GM23338 (cell line): ENCODE data around the gene LRRC51. TPM values are rescaled to one million over a fixed set of nuclear protein-coding genes. Genes with fewer than 3 reads are reported as not detected.

Experiments used
- ATAC-seq: fragments of 200-7000 bp; cut with Tn5 transposase; 3 replicates; pipeline ENCODE4 v1.9.1; 2020
- DNase-seq: peaks from one replicate; pipeline ENCODE4 v3.0.0-alpha.2; 2015; ENCODE audit warnings: low spot score
- H2AFZ ChIP-seq: fragments of 200-600 bp; sonication (generic); 2 replicates; pipeline ENCODE4 v1.8.0; 2016; ENCODE audit warnings: antibody characterized with exemption, mild to moderate bottlenecking, moderate library complexity
- H3F3A ChIP-seq: fragments of 200-600 bp; sonication (generic); replicated peaks from 2 replicates; pipeline ENCODE4 v1.8.0; 2017; ENCODE audit warnings: antibody characterized with exemption, mixed run types, low read depth
- H3K27ac ChIP-seq: fragments of 200-600 bp; sonication (generic); 2 replicates; pipeline ENCODE4 v1.6.1; 2016; ENCODE audit warnings: low read depth
- H3K27me3 ChIP-seq: fragments of 200-600 bp; sonication (generic); 2 replicates; pipeline ENCODE4 v1.8.0; 2016; ENCODE audit warnings: mild to moderate bottlenecking, mixed run types, moderate library complexity; ENCODE audit not compliant: insufficient read depth
- H3K36me3 ChIP-seq: fragments of 200-600 bp; sonication (generic); 2 replicates; pipeline ENCODE4 v1.8.0; 2016; ENCODE audit warnings: mild to moderate bottlenecking; ENCODE audit not compliant: insufficient read depth
- H3K4me1 ChIP-seq: fragments of 200-600 bp; sonication (generic); 2 replicates; pipeline ENCODE4 v1.8.0; 2016; ENCODE audit warnings: mild to moderate bottlenecking, moderate library complexity; ENCODE audit not compliant: insufficient read depth
- H3K4me2 ChIP-seq: fragments of 200-600 bp; sonication (generic); 2 replicates; pipeline ENCODE4 v1.7.1; 2017; ENCODE audit warnings: mixed run types
- H3K4me3 ChIP-seq: fragments of 200-600 bp; sonication (generic); 2 replicates; pipeline ENCODE4 v1.6.1; 2016; ENCODE audit warnings: mixed run types
- H3K79me2 ChIP-seq: fragments of 200-600 bp; sonication (generic); replicated peaks from 2 replicates; pipeline ENCODE4 v1.8.0; 2017; ENCODE audit warnings: mild to moderate bottlenecking; ENCODE audit not compliant: insufficient read depth
- H3K9me2 ChIP-seq: fragments of 200-600 bp; sonication (generic); 2 replicates; pipeline ENCODE4 v1.8.0; 2017; ENCODE audit not compliant: insufficient read depth
- H4K20me1 ChIP-seq: fragments of 200-600 bp; sonication (generic); replicated peaks from 2 replicates; pipeline ENCODE4 v1.8.0; 2017; ENCODE audit warnings: mild to moderate bottlenecking; ENCODE audit not compliant: insufficient read depth
- H3K27ac Mint-ChIP-seq: 2 replicates; pipeline ENCODE4 v1.8.0; 2020; ENCODE audit warnings: inconsistent platforms, mild to moderate bottlenecking, moderate library complexity, mixed read lengths
- H3K27me3 Mint-ChIP-seq: 3 replicates; pipeline ENCODE4 v1.8.0; 2022; ENCODE audit warnings: low read depth, mild to moderate bottlenecking, moderate library complexity, mixed read lengths, inconsistent platforms; ENCODE audit not compliant: insufficient read depth, poor library complexity
- H3K36me3 Mint-ChIP-seq: 3 replicates; pipeline ENCODE4 v1.8.0; 2021; ENCODE audit warnings: low read depth, mild to moderate bottlenecking, inconsistent platforms, moderate library complexity, mixed read lengths
- H3K4me1 Mint-ChIP-seq: 3 replicates; pipeline ENCODE4 v1.8.0; 2020; ENCODE audit warnings: mild to moderate bottlenecking, inconsistent platforms, mixed read lengths
- H3K4me3 Mint-ChIP-seq: 3 replicates; pipeline ENCODE4 v1.8.0; 2021; ENCODE audit warnings: moderate library complexity, mild to moderate bottlenecking, inconsistent platforms, mixed read lengths
- H3K9me3 Mint-ChIP-seq: 3 replicates; pipeline ENCODE4 v1.8.0; 2020; ENCODE audit warnings: moderate library complexity, mild to moderate bottlenecking, inconsistent platforms, mixed read lengths
- CREB1 ChIP-seq: fragments of 250-450 bp; sonication (Bioruptor Pico); IDR thresholded peaks from 2 replicates; pipeline ENCODE4 v1.5.0; 2020; ENCODE audit warnings: low read depth, mild to moderate bottlenecking, moderate library complexity
- CTCF ChIP-seq, 2 experiments: fragments of 200-600 bp in 1 of 2; sonication (generic) in 1 of 2; conservative IDR thresholded peaks; 2 replicates each; pipeline versions ENCODE4 v1.5.1 to v1.6.1; 2016 to 2017; ENCODE audit warnings: antibody characterized with exemption in 2 of 2, low read depth in 2 of 2, mild to moderate bottlenecking in 2 of 2, moderate library complexity in 1 of 2
- ETS1 ChIP-seq: IDR thresholded peaks from 2 replicates; pipeline ENCODE4 v1.6.1; 2016; ENCODE audit warnings: antibody characterized with exemption
- EZH2 ChIP-seq: fragments of 200-600 bp; sonication (generic); IDR thresholded peaks from one replicate; pipeline ENCODE4 v1.8.0; 2017; ENCODE audit warnings: antibody characterized with exemption, mild to moderate bottlenecking, low read depth; ENCODE audit not compliant: unreplicated experiment
- EZH2phosphoT487 ChIP-seq: fragments of 200-600 bp; sonication (generic); IDR thresholded peaks from one replicate; pipeline ENCODE4 v1.8.1; 2018; ENCODE audit warnings: antibody characterized with exemption; ENCODE audit not compliant: unreplicated experiment
- JUNB ChIP-seq: IDR thresholded peaks from one replicate; pipeline ENCODE4 v1.6.1; 2016; ENCODE audit warnings: antibody characterized with exemption; ENCODE audit not compliant: unreplicated experiment
- NANOG ChIP-seq: IDR thresholded peaks from 2 replicates; pipeline ENCODE4 v1.6.1; 2016; ENCODE audit warnings: antibody characterized with exemption, borderline replicate concordance
- POLR2AphosphoS5 ChIP-seq: IDR thresholded peaks from 2 replicates; pipeline ENCODE4 v1.6.1; 2016; ENCODE audit warnings: antibody characterized with exemption, low read depth
- REST ChIP-seq: IDR thresholded peaks from one replicate; pipeline ENCODE4 v1.6.1; 2018; ENCODE audit warnings: antibody characterized with exemption; ENCODE audit not compliant: unreplicated experiment
- STAT1 ChIP-seq: IDR thresholded peaks from one replicate; pipeline ENCODE4 v1.6.1; 2016; ENCODE audit warnings: antibody characterized with exemption; ENCODE audit not compliant: unreplicated experiment
- ZNF114 ChIP-seq: fragments of 250-450 bp; sonication (Bioruptor Pico); IDR thresholded peaks from 2 replicates; pipeline ENCODE4 v1.5.0; 2020; ENCODE audit warnings: mild to moderate bottlenecking, moderate library complexity
- ZNF331 ChIP-seq: fragments of 250-450 bp; sonication (Bioruptor Pico); IDR thresholded peaks from 2 replicates; pipeline ENCODE4 v1.5.0; 2020; ENCODE audit warnings: low read depth, mild to moderate bottlenecking, moderate library complexity
- ZNF462 ChIP-seq: fragments of 250-450 bp; sonication (Bioruptor Pico); IDR thresholded peaks from 2 replicates; pipeline ENCODE4 v1.5.0; 2020; ENCODE audit warnings: mild to moderate bottlenecking, moderate library complexity
- polyA plus RNA-seq: library from polyadenylated mRNA; unstranded; fragments of >200 nt; fragmentation: Nextera tagmentation; extraction: Ambion mirVana; gene quantifications from 2 replicates; pipeline ENCODE4 v1.2.1, GENCODE V29; 2016
- total RNA-seq: library from RNA; depleted of rRNA; stranded (reverse); fragments of >200 nt; shearing (Covaris generic); gene quantifications from 2 replicates; pipeline ENCODE4 v1.2.3, GENCODE V29; 2014

The LRRC51 gene
- total and polyA plus RNA-seq, 2 experiments from 2014 or later, result 3.6 to 4.2 TPM

- peaks cover 51% of the 10 kb centered on the region for H3K9me3 Mint-ChIP-seq
- no peaks in the 10 kb centered on the region for H4K20me1 ChIP-seq
- no peak overlapping the region for H3K4me3 Mint-ChIP-seq
These were observed 47.3 kb downstream of the LRRC51 start for GRCh38 chr11:72127923-72128322.

More at GRCh38 chr11:72127923-72128322, 47.3 kb downstream of the LRRC51 start:
- DNase-seq (no peak), ATAC-seq (no peak)
- Mint-ChIP-seq H3K4me1 (no peaks in the 10 kb centered on the region), H3K27ac (no peak overlapping the region), H3K36me3 (peaks cover 18% of the 10 kb centered on the region), H3K27me3 (peaks cover 8% of the 10 kb centered on the region)
- Histone ChIP-seq H3K27me3 (no peaks in the 10 kb centered on the region), H3K9me2 (no peaks in the 10 kb centered on the region), H3K27ac (no peak overlapping the region), H3K4me1 (no peaks in the 10 kb centered on the region), H3K36me3 (no peaks in the 10 kb centered on the region; the same call in 1 of the 2 replicates), H3K4me3 (no peak overlapping the region), H3K4me2 (no peak overlapping the region), H3K79me2 (no peaks in the 10 kb centered on the region), H2AFZ (no peak overlapping the region), H3F3A (no peaks in the 10 kb centered on the region)
- TF ChIP-seq ZNF331 (CRISPR knock-in tag), result no peak
- no peak for TF ChIP-seq NANOG
- no peak for TF ChIP-seq JUNB
- no peak for TF ChIP-seq ZNF114 (CRISPR knock-in tag)
- no peak for TF ChIP-seq CTCF (conservative IDR thresholded peaks at IDR 0.05; ENCODE audit: low read depth in 2 of 2)
- TF ChIP-seq POLR2AphosphoS5, result no peak
- no peak for TF ChIP-seq REST
- TF ChIP-seq STAT1, result no peak
- no peak for TF ChIP-seq ETS1
- TF ChIP-seq ZNF462 (CRISPR knock-in tag), result no peak
- TF ChIP-seq CREB1 (CRISPR knock-in tag), result no peak
- no peak for TF ChIP-seq EZH2
- no peak for TF ChIP-seq EZH2phosphoT487
